Erythroblast (primary cell): ENCODE data around the gene BBS5.

Experiments
- GATA1 ChIP-seq: IDR thresholded peaks from 2 replicates; pipeline ENCODE4 v1.6.1; 2011; ENCODE audit warnings: low read depth, mild to moderate bottlenecking, control low read depth, low read length, moderate library complexity
- POLR2A ChIP-seq: IDR thresholded peaks from 2 replicates; pipeline ENCODE4 v1.6.1; 2011; ENCODE audit warnings: mild to moderate bottlenecking, low read length

- TF ChIP-seq POLR2A (no peak), GATA1 (no peak)
These were observed 16.2 kb upstream of the BBS5 start for GRCh38 chr2:169462896-169463695.
